ENCODE data around the gene CNN2.

The CNN2 gene

DNA sequence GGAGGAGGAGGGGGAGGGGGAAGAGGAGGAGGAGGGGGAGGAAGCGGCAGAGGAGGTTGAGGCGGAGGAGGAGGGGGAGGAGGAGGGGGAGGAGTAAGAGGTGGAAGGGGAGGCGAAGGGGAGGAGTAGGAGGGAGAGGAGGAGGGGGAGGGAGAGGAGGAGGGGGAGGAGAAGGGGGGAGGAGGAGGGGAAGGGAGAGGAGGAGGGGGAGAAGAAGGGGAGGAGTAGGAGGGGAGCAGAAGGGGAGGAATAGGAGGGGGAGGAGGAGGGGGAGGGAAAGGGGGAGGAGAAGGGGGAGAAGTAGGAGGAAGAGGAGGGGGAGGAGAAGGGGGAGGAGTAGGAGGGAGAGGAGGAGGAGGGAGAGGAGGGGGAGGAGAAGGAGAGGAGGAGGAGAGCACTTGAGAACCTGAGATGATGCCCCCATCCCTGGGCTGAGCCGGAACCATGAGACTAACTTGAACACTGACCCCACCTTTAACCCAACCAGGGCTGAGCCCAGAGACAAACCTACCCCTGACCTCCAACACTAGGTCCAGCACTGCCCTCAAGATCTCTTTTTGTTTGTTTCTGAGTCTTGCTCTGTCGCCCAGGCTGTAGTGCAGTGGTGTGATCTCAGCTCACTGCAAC, 26.1 kb downstream of the CNN2 start:
- DNase-seq: no peak

DNA sequence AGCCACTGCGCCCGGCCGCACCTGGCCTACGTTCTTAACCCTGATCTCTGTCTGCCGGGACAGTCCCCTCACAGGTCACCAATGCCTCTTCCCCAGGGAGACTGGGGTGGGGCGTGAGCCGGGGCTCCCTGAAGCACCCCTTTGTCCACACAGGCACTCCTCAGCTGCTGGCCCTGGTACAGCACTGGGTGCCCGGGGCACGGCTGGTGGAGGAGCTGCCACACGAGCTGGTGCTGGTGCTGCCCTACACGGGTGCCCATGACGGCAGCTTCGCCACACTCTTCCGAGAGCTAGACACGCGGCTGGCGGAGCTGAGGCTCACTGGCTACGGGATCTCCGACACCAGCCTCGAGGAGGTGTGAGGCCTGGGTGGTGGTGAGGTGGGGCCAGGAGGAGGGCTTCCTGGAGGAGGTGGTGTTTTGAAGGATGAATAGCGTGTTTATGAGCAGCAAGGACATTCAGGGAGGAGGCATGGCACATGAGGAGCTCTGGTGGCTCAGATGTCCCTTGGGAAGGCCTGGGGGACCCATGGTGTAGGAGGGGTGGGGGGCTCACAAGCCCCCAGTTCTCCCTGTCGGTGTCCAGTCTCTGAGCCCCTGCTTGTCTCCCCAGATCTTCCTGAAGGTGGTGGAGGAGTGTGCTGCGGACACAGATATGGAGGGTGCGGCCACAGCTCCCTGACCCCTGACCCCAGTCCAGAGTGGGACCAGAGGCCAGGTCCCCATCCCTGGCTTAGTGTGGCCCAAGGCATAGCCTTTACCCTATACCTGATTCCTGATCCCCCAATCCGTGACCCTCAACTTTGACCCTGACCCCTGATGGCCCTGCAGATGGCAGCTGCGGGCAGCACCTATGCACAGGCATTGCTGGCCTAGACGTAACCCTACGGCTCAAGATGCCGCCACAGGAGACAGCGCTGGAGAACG, 27.0 kb downstream of the CNN2 start:
- DNase-seq: no peak

DNA sequence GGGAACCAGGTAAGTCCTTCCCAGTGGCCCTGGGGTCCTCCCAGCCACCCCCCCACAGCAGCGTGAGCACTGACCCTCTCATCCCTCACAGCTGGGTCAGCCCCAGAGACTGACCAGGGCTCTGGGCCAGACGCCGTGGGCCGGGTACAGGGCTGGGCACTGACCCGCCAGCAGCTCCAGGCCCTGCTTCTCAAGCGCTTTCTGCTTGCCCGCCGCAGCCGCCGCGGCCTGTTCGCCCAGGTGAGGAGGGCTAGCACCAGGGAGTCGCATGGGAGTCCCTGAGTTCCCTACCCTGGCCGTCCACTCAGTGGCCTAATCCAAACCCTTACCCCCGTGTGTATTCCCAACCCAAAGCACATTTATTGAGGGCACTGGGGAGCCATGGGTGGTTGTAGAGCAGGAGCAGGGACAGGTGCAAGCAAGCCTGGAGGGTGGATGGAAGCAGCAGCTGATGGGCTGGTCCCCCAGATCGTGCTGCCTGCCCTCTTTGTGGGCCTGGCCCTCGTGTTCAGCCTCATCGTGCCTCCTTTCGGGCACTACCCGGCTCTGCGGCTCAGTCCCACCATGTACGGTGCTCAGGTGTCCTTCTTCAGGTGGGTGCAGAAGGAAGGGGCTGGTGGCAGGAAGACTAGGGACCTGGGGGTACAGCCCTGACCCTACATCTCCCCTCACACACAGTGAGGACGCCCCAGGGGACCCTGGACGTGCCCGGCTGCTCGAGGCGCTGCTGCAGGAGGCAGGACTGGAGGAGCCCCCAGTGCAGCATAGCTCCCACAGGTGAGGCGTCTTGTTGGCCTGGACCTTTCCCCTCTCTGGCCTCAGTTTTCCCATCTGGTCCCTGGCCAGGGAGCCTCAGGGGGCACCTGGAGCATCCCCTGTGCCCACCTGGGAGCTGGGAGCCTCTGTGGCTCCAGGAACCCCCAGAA, 28.0 kb downstream of the CNN2 start:
- DNase-seq: no peak

DNA sequence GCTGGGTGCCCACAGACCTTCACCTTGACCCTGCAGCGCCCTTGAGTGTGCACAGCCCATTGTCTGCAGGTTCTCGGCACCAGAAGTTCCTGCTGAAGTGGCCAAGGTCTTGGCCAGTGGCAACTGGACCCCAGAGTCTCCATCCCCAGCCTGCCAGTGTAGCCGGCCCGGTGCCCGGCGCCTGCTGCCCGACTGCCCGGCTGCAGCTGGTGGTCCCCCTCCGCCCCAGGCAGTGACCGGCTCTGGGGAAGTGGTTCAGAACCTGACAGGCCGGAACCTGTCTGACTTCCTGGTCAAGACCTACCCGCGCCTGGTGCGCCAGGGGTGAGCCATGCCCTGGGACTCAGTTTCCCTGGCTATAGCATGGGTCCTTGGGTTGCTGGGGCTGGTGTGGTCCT, 28.6 kb downstream of the CNN2 start:
- no peak for DNase-seq

DNA sequence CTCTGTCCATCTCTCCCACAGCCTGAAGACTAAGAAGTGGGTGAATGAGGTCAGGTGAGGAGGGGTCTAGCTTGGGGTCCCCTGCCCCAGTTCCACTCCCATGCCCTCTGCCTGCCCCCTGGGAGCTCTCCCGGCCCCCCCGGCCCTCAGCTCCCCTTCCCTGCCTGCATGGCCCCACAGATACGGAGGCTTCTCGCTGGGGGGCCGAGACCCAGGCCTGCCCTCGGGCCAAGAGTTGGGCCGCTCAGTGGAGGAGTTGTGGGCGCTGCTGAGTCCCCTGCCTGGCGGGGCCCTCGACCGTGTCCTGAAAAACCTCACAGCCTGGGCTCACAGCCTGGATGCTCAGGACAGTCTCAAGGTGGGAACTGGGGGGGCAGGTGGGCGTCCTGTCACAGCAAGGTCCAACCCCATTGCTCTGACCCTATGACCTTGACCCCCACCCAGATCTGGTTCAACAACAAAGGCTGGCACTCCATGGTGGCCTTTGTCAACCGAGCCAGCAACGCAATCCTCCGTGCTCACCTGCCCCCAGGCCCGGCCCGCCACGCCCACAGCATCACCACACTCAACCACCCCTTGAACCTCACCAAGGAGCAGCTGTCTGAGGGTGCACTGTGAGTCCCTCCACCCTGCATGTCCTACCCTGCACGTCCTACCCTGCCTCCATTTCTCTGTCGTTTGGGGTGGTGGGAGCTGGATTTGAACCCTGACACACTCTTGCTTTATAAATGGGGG, 29.6 kb downstream of the CNN2 start:
- no peak for DNase-seq

DNA sequence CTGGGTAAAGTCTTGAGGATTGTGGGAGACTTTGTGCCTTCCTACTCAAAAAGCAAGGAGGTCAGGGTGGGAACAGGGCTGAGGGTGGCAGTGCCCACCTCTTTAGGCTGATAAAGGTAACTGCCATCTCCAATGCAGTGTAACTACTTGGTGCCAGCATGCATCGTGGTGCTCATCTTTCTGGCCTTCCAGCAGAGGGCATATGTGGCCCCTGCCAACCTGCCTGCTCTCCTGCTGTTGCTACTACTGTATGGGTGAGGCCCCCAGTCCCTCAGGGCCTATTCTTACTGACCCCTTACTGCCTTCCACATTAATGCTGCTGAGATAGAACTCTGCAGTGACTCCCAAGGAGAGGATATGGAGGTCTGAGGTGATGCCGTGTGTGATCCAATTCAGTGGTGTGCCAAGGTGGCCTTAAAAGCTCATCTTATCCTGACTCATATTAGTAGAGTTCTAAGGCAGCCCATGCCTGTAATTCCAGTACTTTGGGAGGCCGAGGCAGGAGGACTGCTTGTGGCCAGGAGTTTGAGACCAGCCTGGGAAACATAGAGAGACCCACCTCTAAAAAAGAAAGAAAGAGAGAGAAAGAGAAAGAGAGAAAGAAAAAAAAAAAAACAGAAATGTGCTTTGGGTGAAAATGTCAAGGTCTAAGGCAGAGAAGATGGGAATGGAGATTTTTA, 30.9 kb downstream of the CNN2 start:
- peak; percentile 50 to 77 for DNase-seq

DNA sequence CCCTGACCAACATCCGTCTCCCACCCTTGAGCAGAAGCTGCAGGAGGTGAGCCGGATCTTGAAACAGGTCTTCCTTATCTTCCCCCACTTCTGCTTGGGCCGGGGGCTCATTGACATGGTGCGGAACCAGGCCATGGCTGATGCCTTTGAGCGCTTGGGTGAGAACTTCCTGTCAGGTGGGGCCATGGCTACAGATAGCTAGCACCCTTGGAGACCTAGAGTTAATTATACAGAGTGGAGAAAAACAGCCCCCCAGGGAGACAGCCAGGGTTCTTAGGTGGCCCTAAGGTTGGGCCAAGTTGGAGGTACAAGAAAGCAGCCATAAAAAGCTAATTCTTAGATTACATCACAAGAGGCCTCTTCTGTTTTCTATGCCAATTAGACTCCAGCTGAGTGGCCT, 31.7 kb downstream of the CNN2 start:
- no peak for DNase-seq

DNA sequence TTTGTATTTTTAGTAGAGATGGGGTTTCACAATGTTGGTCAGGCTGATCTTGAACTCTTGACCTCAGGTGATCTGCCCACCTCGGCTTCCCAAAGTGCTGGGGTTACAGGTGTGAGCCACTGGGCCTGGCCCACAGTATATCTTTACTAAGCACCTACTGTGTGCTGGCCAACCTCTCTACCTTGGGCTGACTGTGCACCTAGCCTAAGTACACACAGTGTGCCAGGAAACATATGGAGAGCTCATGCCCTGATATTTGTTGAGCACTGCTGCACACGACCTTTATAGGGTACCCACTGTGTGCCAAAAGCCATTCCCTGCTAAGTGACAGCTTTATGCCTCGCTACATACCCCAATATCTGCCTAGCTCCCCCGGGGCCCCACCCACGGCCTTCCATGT, 34.3 kb downstream of the CNN2 start:
- no peak for DNase-seq

DNA sequence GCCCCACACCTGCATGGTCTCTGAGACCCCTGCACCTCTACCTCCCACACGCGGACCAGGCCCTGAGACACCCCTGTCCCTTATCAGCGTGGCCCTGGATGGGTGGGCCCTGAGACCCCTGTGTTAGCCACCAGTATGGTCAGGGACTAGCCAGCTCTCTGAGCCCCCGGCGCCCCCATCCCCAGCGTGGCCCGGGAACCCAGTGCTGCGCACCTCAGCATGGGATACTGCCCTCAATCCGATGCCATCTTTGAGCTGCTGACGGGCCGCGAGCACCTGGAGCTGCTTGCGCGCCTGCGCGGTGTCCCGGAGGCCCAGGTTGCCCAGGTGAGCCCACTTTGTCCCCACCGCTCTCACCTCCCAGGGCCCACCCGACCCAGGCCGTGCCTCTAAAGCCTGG, 35.6 kb downstream of the CNN2 start:
- DNase-seq: no peak

DNA sequence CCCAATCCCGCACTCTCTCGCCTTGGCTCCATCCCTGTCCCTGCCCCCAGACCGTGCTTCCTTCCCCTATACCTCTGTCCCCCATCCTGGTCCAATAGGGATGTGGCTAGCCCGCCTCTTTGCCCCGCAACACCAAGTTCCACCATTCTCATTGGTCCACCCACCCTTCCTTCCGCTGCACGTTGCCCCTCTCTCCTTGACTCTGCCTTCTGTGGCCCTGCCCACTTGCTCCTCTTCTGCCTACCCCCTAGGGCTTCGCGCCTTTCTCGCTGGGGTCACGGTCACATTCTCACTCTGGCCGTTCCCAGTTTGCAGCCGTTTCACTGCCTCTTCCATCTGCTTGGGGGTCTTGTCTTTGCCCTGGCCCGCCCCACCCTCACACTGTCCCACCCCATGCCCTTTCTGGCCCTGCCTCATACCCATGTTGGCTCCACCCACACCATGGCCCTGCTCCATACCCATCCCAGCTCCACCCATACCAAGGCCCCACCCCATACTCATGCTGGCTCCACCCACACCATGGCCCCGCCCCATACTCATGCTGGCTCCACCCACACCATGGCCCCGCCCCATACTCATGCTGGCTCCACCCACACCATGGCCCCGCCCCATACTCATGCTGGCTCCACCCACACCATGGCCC, 36.1 kb downstream of the CNN2 start:
- no peak for DNase-seq

DNA sequence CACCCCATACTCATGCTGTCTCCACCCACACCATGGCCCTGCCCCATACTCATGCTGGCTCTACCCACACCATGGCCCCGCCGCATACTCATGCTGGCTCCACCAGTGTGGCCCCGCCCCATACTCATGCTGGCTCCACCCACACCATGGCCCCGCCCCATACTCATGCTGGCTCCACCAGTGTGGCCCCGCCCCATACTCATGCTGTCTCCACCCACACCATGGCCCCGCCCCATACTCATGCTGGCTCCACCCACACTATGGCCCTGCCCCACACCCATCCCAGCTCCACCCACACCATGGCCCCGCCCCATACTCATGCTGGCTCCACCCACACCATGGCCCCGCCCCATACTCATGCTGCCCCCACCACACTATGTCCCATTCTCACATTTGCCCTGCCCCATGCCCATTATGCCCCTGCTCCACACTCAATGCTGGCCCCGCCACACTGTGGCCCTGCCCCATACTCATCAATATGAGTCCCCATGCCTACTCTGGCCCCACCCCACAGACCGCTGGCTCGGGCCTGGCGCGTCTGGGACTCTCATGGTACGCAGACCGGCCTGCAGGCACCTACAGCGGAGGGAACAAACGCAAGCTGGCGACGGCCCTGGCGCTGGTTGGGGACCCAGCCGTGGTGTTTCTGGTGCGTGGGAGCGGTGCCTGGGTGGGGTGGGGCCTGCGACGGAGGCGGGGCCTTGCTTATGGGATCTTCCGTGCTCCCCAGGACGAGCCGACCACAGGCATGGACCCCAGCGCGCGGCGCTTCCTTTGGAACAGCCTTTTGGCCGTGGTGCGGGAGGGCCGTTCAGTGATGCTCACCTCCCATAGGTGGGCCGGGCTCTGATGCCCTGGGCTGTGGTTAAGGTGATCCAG, 36.9 kb downstream of the CNN2 start:
- DNase-seq: peak; percentile 77 to 80

DNA sequence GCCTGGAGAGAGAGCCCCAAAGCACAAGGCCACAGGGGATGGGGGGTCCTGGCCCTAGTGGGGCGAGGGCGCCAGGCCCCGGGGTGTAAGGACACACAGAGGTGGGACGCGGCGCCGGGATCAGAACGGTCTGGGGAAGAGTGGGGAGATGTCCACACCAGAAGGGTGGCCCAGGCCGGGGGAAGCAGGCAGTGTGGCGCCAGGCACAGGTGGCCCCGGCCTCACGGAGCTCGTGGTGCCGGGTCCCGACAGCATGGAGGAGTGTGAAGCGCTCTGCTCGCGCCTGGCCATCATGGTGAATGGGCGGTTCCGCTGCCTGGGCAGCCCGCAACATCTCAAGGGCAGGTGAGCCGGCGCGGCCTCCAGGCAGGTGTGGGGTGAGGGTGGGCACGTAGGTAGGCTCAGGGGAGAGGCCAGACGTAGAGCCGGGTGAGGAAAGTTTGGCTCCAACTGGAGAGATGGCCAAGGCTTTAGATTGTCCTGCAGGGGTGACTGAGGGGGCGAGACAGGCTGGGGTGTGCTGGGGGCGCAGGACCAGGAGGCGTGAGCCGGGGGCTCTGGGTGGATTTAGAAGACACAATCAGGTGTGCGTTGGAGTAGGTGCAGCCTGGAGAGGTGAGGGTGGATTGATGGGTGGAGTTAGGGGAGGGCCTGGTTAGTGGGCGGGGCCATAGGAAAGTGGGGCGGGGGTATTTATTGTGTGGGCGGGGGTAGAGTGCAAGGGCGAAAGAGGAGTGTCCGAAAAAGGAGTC, 37.7 kb downstream of the CNN2 start:
- DNase-seq: no peak

DNA sequence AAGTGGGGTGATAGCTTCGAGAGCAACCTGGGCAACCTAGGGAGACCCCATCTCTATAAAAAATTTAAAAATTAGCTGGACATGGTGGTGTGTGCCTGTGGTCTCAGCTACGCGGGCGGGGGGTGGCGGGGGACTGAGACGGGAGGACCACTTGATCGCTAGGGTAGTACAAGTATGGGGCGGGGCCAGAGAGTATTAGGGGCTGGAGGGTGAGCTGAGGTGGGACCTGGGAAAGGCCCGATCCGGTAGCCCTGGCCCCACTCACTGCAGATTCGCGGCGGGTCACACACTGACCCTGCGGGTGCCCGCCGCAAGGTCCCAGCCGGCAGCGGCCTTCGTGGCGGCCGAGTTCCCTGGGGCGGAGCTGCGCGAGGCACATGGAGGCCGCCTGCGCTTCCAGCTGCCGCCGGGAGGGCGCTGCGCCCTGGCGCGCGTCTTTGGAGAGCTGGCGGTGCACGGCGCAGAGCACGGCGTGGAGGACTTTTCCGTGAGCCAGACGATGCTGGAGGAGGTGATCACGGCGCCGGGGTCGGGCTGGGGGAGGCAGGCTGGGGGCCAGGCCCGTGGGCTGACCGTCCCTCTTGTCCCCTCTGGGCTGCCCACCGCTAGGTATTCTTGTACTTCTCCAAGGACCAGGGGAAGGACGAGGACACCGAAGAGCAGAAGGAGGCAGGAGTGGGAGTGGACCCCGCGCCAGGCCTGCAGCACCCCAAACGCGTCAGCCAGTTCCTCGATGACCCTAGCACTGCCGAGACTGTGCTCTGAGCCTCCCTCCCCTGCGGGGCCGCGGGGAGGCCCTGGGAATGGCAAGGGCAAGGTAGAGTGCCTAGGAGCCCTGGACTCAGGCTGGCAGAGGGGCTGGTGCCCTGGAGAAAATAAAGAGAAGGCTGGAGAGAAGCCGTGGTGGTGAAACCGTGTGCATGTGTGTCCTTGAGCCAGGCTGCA, 38.5 kb downstream of the CNN2 start:
- peak; percentile 74 to 76 for DNase-seq

DNA sequence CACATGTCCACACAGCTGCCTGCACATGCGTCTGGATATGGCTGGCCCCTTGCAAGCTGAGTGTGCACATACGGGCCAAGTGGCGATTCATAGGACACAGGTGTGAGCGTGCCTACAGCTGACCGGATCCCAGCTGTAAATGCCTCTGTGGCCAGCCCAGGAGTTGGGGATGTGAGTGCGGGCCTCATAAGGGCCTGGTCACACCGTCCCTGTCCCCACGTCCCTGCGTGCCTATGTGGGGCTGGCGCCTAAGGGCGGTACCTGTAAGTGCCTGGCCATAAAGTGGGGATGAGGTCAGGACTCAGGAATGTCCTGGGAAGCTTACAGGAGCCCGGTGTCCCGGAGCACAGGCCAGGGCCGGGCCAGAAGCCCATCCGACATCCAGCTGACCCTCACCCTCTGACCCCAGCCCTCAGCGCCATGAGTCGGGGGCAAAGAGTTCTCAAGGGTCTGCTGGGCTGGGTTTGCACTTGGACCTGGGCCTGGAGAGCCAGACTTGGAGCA, 39.2 kb downstream of the CNN2 start:
- no peak for DNase-seq

DNA sequence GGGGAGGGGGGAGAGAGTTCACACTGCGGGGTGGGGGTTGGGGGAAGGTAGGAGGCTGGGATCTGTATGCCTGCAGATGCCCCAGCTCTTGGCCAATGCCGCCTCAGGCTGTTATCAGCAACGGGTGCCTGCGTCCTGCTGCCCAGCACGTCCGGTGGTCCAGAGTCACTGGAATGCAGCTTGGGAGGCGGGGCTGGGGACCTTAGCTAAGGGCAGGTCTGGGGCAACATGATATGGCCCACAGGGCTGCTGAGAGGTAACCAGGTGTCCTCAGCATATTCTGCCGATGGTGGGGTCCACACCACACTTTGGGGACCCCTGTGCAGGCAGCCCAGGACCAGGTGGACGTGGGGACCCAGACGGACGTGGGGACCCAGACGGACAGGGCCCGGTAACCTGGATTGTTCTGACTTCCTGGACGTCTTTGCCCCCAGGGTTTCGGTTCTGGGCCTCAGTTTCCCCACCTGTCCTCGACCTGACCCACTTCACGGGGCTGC, 39.9 kb downstream of the CNN2 start:
- DNase-seq: no peak

DNA sequence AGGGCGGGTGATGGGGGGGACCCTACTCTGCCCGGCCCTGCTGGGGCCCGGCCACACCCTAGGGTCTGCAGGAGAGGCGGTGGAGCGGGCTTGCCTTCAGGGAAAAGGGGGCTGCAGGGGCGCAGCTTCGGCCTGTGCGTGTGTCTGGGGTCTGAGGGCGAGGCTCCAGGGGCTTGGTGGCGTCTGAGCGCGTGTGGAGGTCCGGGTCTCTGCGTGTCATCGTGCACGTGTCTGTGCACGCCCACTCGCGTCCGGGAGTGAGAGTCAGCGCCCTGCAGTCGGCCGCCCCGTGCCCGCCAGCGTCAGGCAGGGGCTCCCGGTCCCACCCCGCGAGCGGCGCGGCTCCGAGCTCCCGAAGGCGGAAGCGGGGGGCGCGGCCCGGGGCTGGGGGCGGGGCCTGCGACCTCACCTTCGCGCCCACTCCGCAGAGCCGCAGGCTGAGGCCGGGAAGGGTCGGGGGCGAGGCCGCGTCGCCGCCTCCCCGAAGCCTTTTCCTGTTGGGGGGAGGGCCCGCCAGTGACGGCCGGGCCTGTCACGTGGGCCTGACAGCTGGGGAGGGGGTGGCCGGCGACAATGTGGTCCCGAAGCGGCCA, 40.4 kb downstream of the CNN2 start, which contains the start of gene ARHGAP45:
Gene ARHGAP45 (plus strand): TSS at position 420 of the 593 bp plus-strand sequence. CDS start 239 bp downstream, outside the sequence.
- DNase-seq: peak; percentile 83 to 90

DNA sequence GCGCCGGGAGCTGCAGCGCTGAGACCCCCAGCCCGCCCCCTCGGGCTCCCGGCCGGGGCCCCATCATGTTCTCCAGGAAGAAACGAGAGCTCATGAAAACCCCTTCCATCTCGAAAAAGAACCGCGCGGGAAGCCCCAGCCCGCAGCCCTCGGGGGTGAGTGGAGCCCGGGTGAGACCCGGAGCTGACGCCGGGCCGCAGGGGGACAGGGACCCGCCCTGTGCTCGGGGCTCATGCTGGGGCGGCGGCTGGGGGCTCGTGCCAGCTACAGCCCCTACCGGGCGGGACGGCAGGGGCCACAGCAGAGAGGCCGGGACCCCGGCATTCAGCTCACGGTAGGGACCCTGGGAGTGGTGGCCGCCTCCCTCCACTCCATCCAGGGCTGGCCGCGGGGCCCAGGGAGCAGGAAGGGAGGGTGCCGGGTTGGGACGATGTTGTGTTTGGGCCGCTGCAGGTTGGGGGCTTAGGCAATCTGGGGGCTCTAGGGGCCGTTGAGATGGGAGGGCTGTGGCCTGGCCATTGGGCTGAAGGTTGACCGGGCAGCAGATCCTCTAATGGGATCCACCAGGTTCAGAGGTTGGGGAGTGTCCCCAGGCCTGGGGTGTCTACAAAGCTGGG, 41.0 kb downstream of the CNN2 start:
- no peak for DNase-seq
